Heart left ventricle (tissue), 16 donors: ENCODE data around the gene SLX4IP. TPM values are rescaled to one million over a fixed set of nuclear protein-coding genes. Genes with fewer than 3 reads are reported as not detected.

Experiments used
- ATAC-seq, 4 donors: fragments of 200-7000 bp; cut with Tn5 transposase; one replicate each; pipeline ENCODE4 v1.9.1; 2020 to 2022; ENCODE audit warnings: moderate library complexity in 4 of 4, mild to moderate bottlenecking in 3 of 4, moderate number of reproducible peaks in 1 of 4
- DNase-seq, 5 donors: peaks; one replicate each; pipeline ENCODE4 v3.0.0-alpha.2; 2020
- H3K27ac ChIP-seq, 12 donors: fragments of 200-600 bp; sonication (generic) in 4 of 12; one replicate each; pipeline versions ENCODE4 v1.5.0 to v1.8.0; 2016 to 2022; ENCODE audit warnings: mild to moderate bottlenecking in 2 of 12
- H3K27me3 ChIP-seq, 9 donors: fragments of 200-600 bp; sonication (generic) in 2 of 9; one replicate each; pipeline versions ENCODE4 v1.5.1 to v1.8.0; 2016 to 2022; ENCODE audit warnings: mild to moderate bottlenecking in 3 of 9
- H3K36me3 ChIP-seq, 9 donors: fragments of 200-600 bp; sonication (generic) in 2 of 9; one replicate each; pipeline versions ENCODE4 v1.5.0 to v1.8.0; 2018 to 2022; ENCODE audit warnings: mild to moderate bottlenecking in 2 of 9
- H3K4me1 ChIP-seq, 12 donors: fragments of 200-600 bp; sonication (generic) in 4 of 12; one replicate each; pipeline versions ENCODE4 v1.5.0 to v1.8.0; 2016 to 2022; ENCODE audit warnings: mild to moderate bottlenecking in 3 of 12
- H3K4me3 ChIP-seq, 12 donors: fragments of 200-600 bp; sonication (generic) in 4 of 12; one replicate each; pipeline versions ENCODE4 v1.5.0 to v1.8.0; 2017 to 2022; ENCODE audit warnings: mild to moderate bottlenecking in 9 of 12, moderate library complexity in 4 of 12
- H3K9me3 ChIP-seq, 12 donors: fragments of 200-600 bp; sonication (generic) in 4 of 12; one replicate each; pipeline versions ENCODE4 v1.5.0 to v1.8.0; 2016 to 2022; ENCODE audit warnings: mild to moderate bottlenecking in 1 of 12
- POLR2A ChIP-seq, 2 donors: fragments of 450-650 bp; IDR thresholded peaks; one replicate each; pipeline ENCODE4 v1.6.1; 2017; ENCODE audit warnings: antibody characterized with exemption in 2 of 2, mild to moderate bottlenecking in 2 of 2, moderate library complexity in 2 of 2
- WGBS, 4 donors: extraction: QIAGEN DNeasy Blood & Tissue Kit in 2 of 4; methylation state at CpG; one replicate each; pipeline versions ENCODE4 v1.1.5 to v1.1.7; 2013 to 2018; 5-methylcytosine and 5-hydroxymethylcytosine counted together
- intact Hi-C, 10 donors: fragments of 100-400 bp; cut with DNase I; formaldehyde crosslinking; loops; one replicate each; pipeline versions ENCODE4 v1.11.1 to v1.14.2; 2022
- polyA plus RNA-seq, 2 donors: library from polyadenylated mRNA; stranded (reverse); fragments of 200-250 nt; gene quantifications; one replicate each; pipeline ENCODE4 v1.2.3, GENCODE V29; 2013
- total RNA-seq, 9 donors: library from RNA; depleted of rRNA in 2 of 9; stranded (reverse); fragments of >200 nt in 2 of 9; fragmentation: NEBNext Ultra II Directional in 3 of 9; extraction: Animal tissue kit (Norgen Biotek cat#: 25700) in 3 of 9; gene quantifications; one replicate each; pipeline versions ENCODE4 v1.1.0 to v1.2.4, GENCODE V29; 2016 to 2023
- TF ChIP-seq, protein P1 (sequence below), 12 donors: fragments of 200-600 bp; sonication (generic) in 4 of 12; IDR thresholded peaks; one replicate each; pipeline versions ENCODE4 v1.5.0 to v1.8.0; 2018 to 2022; ENCODE audit warnings: antibody characterized with exemption in 12 of 12, mild to moderate bottlenecking in 5 of 12
- donor health status: ischemic (EF 13 %, LVEDD 7.1; RV severe dilation, severe dysfunction).
- donor health status: healthy with polysubstance abuse.
- donor health status: DM: no; HTN: yes; CAD: no.
- donor health status: DM: no; HTN: no; CAD: no.
- donor health status: ischemic (EF 25% LVEDD 6.9; RV normal size, moderate dysfunction).
- donor health status: ischemic (EF 25% LVEDD 5.7; RV mildly dilated, moderate dysfunction).
- donor health status: healthy.
- donor health status: DM: yes; HTN: yes; CAD: no.
- donor health status: ischemic (EF 35%, LVEDD 5.7; RV mildly dilated, moderate dysfunction).
- donor health status: nonischemic (EF 11% LVEDD 7.7; RV severe dilation, severe dysfunction).
- donor health status: DM: yes; HTN: yes; CAD: no.
- donor health status: PGD.
- donor health status: ischemic (EF 29% LVEDD 5.4; RV normal size, mild dysfunction).
- donor health status: nonischemic (EF 23%, LVEDD 6.1; RV moderate dilation, normal function).

The SLX4IP gene
- total and polyA plus RNA-seq, 11 donors: 1.1 to 4.3 (median 2.4) TPM

- Histone ChIP-seq H3K36me3 (peaks cover 0 to 36% (median 26%) of the 10 kb centered on the region in 9 donors), H3K27me3 (no peaks in the 10 kb centered on the region), H3K27ac (peak overlapping the region; percentile 22 to 81 (median 62)), H3K9me3 (no peaks in the 10 kb centered on the region), H3K4me3 (no peak overlapping the region), H3K4me1 (peaks cover 7 to 83% (median 56%) of the 10 kb centered on the region in 12 donors)
- ATAC-seq (no peak), DNase-seq (no peak)
- intact Hi-C loops: loop anchor here in 2 of 10 donors (5.0 kb wide), 2 partner anchors 53 to 78 kb away; no protein-coding TSS in a partner anchor
- TF ChIP-seq, protein P1, sequence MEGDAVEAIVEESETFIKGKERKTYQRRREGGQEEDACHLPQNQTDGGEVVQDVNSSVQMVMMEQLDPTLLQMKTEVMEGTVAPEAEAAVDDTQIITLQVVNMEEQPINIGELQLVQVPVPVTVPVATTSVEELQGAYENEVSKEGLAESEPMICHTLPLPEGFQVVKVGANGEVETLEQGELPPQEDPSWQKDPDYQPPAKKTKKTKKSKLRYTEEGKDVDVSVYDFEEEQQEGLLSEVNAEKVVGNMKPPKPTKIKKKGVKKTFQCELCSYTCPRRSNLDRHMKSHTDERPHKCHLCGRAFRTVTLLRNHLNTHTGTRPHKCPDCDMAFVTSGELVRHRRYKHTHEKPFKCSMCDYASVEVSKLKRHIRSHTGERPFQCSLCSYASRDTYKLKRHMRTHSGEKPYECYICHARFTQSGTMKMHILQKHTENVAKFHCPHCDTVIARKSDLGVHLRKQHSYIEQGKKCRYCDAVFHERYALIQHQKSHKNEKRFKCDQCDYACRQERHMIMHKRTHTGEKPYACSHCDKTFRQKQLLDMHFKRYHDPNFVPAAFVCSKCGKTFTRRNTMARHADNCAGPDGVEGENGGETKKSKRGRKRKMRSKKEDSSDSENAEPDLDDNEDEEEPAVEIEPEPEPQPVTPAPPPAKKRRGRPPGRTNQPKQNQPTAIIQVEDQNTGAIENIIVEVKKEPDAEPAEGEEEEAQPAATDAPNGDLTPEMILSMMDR (IDR thresholded peaks at IDR 0.05): no peak
- no peak for TF ChIP-seq POLR2A (IDR thresholded peaks at IDR 0.05)
- 83 to 91% (median 88%) methylated on average over 5 of the region's 5 CpGs for WGBS, 4 donors
Observed at GRCh38 chr20:10635476-10636208, 200.5 kb downstream of the SLX4IP start.

- H3K9me3 ChIP-seq: no peaks in the 10 kb centered on the region
- peaks cover 0 to 43% (median 33%) of the 10 kb centered on the region in 9 donors for H3K36me3 ChIP-seq
- intact Hi-C loops: loop anchor here in 2 of 10 donors (5.0 kb wide), 2 partner anchors 54 to 79 kb away; no protein-coding TSS in a partner anchor
- peak; percentile 31 to 56 (median 40) for ATAC-seq
- TF ChIP-seq, protein P1 (IDR thresholded peaks at IDR 0.05): no peak
- TF ChIP-seq POLR2A (IDR thresholded peaks at IDR 0.05): no peak
- no peak overlapping the region for H3K4me3 ChIP-seq
- no peaks in the 10 kb centered on the region for H3K27me3 ChIP-seq
- peak in 1 of 5 donors; percentile 50 for DNase-seq
- whole genome bisulfite sequencing, 4 donors: 46 to 63% (median 51%) methylated on average over 5 of the region's 5 CpGs
- H3K4me1 ChIP-seq: peaks cover 7 to 87% (median 56%) of the 10 kb centered on the region in 12 donors
- H3K27ac ChIP-seq: peak overlapping the region; percentile 22 to 81 (median 62)
Observed at GRCh38 chr20:10636326-10636818, 201.3 kb downstream of the SLX4IP start.

- Histone ChIP-seq H3K9me3 (no peaks in the 10 kb centered on the region), H3K4me1 (peaks cover 7 to 89% (median 56%) of the 10 kb centered on the region in 12 donors), H3K36me3 (peaks cover 0 to 50% (median 40%) of the 10 kb centered on the region in 9 donors), H3K27ac (peak overlapping the region; percentile 34 to 81 (median 62)), H3K4me3 (no peak overlapping the region), H3K27me3 (no peaks in the 10 kb centered on the region)
- TF ChIP-seq, protein P1 (IDR thresholded peaks at IDR 0.05): no peak
- no peak for TF ChIP-seq POLR2A (IDR thresholded peaks at IDR 0.05)
- DNase-seq (peak in 2 of 5 donors; percentile 43 to 53), ATAC-seq (peak in 3 of 4 donors; percentile 18 to 60 (median 53))
- intact Hi-C loops: loop anchor here in 2 of 10 donors (5.0 kb wide), 2 partner anchors 55 to 80 kb away; no protein-coding TSS in a partner anchor
- 51 to 60% (median 57%) methylated on average over 10 of the region's 10 CpGs for WGBS, 4 donors
Observed at GRCh38 chr20:10637031-10637559, 202.0 kb downstream of the SLX4IP start.

- 64 to 79% (median 74%) methylated on average over 6 of the region's 6 CpGs for WGBS, 4 donors
- Histone ChIP-seq H3K9me3 (no peaks in the 10 kb centered on the region), H3K27me3 (no peaks in the 10 kb centered on the region), H3K4me1 (peaks cover 7 to 88% (median 58%) of the 10 kb centered on the region in 12 donors), H3K4me3 (no peak overlapping the region), H3K27ac (peak overlapping the region; percentile 34 to 81 (median 62)), H3K36me3 (peaks cover 0 to 55% (median 45%) of the 10 kb centered on the region in 9 donors)
- ATAC-seq (no peak), DNase-seq (no peak)
- intact Hi-C loops: loop anchor here in 2 of 10 donors (5.0 kb wide), 2 partner anchors 55 to 80 kb away; no protein-coding TSS in a partner anchor
- TF ChIP-seq POLR2A (IDR thresholded peaks at IDR 0.05): no peak
- TF ChIP-seq, protein P1 (IDR thresholded peaks at IDR 0.05): no peak
Observed at GRCh38 chr20:10637563-10637962, 202.5 kb downstream of the SLX4IP start.
